Coronary artery (tissue), 2 donors: ENCODE results near the gene FGGY.
A peak's percentile ranks its signal among the peaks of the same experiment; 100 is the strongest.

Source experiments
- DNase-seq: peaks from one replicate; pipeline ENCODE4 v3.0.0-alpha.2; 2017; ENCODE audit warnings: low spot score
- H3K27ac ChIP-seq, 2 donors: fragments of 200-600 bp; sonication (generic); one replicate each; pipeline ENCODE4 v1.5.1; 2016 to 2019
- H3K4me3 ChIP-seq: fragments of 200-600 bp; sonication (generic); 2 replicates; pipeline ENCODE4 v1.5.1; 2016; ENCODE audit warnings: mild to moderate bottlenecking, moderate library complexity
- TF ChIP-seq, protein P1 (sequence below): fragments of 200-600 bp; sonication (generic); IDR thresholded peaks from one replicate; pipeline ENCODE4 v1.5.1; 2019; ENCODE audit warnings: antibody characterized with exemption

Gene FGGY

DNA sequence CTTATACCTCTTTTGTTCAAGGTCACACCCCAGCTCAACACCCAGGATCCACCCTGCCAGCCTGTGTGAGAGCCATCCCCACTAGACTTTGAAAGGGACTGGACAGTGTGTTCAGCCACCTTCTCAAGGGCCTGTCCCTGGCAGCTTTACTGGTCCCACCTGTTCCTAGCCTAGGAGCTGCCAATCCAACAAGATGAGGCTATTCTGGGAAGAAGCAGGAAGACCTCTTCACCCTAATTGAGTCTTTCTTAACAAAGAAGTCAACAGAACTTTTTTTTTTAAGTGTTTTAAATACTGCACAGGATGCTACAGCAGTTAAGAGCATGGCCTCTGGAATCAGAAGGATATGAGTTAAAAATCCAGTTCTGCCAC, 422.1 kb downstream of the FGGY start:
- Histone ChIP-seq H3K4me3 (no peak overlapping the region), H3K27ac (no peak overlapping the region)
- TF ChIP-seq, protein P1, sequence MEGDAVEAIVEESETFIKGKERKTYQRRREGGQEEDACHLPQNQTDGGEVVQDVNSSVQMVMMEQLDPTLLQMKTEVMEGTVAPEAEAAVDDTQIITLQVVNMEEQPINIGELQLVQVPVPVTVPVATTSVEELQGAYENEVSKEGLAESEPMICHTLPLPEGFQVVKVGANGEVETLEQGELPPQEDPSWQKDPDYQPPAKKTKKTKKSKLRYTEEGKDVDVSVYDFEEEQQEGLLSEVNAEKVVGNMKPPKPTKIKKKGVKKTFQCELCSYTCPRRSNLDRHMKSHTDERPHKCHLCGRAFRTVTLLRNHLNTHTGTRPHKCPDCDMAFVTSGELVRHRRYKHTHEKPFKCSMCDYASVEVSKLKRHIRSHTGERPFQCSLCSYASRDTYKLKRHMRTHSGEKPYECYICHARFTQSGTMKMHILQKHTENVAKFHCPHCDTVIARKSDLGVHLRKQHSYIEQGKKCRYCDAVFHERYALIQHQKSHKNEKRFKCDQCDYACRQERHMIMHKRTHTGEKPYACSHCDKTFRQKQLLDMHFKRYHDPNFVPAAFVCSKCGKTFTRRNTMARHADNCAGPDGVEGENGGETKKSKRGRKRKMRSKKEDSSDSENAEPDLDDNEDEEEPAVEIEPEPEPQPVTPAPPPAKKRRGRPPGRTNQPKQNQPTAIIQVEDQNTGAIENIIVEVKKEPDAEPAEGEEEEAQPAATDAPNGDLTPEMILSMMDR, result no peak
- no peak for DNase-seq

DNA sequence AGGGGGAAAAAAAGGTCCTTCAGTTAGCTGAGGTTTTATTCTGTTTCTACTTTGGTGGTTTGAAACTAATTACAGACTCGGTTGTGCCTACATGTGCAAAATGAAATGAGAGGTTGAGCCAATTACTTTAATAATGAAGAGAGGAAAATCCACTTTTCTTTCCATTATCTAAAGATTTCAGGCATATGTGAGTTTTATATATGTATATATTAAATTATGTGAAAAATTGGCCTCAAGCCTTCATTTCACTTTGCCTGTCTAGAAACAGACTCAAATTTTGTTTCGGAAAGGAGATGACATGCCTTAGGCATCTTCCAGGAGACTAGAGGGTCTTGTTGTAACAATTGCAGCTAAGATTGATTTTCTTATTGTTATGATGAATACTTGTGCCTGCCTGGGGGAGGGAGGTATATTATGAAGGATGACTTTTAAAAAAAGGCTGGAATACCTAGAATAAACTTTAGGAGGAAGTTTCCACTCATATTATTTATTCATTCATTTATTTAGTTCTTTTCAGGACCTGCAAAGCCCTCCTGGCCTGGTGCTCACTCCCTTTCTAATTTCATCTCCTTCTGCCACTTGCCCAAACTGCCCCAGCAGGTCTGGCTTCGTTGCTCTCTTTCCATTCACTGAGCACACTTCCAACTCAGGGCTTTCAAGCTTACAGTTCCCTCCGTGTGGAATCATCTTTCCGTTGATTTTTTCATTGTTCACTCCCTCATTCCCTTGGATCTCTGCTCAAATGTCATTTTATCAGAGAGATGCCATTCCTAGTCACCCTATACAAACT, 423.6 kb downstream of the FGGY start:
- DNase-seq, result no peak
- Histone ChIP-seq H3K4me3 (no peak overlapping the region), H3K27ac (no peak overlapping the region)
- TF ChIP-seq, protein P1, result no peak

DNA sequence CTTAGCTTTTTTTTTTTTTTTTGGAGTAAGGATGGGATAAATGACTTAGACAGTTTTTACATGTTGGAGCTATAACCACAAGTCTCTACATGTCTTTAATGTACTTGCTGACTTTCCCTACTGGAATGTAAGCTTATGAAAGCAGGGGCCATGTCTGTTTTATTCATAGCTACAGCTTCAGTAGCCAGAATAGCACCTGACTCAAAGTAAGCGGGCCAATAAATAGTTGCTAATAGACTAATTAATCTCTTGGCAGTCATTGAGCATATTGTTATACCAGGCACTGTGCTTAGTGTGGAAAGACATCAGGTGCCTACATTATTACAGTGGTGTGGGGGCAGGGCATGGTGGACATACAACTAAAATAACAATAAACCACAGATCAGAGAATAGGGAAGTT, 433.4 kb downstream of the FGGY start:
- H3K4me3 ChIP-seq, result no peak overlapping the region
- no peak for DNase-seq
- peak overlapping the region; percentile 78 to 81 for H3K27ac ChIP-seq
- TF ChIP-seq, protein P1, result no peak

DNA sequence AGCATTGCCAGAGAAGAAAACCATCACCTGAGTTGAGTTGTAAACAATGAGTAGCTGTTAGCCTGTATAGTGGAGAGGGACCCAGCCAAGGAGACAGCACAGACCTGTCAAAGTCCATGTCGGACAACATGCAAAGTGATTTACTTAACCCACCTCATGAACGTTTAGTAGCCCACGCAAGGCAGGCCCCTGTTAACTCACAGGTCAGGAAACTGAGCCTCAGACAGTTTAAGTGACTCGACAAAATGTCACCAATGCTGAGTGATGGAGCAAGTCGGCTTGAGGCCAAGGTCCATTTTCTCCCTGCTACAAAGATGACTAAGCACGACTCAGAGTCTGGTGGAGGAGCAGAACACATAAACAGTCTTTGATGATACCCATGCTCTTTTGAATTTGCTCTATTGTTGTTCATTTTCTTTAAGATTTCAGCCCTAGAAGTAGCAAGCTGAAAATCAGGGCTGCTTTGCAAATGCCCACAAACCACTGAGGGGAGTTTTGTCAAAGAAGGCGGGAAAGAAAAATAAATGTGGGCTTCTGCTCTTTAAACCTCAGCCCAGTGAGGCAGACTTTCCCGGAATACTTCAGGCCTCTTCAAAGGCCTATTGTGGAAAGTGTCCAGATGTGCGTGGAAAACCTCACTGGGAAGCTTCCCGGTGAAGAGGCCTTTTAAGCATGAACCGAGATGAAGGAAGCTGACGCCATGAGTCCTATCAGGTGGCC, 434.0 kb downstream of the FGGY start:
- peak; percentile 81 for DNase-seq
- H3K27ac ChIP-seq, result peak overlapping the region; percentile 78 to 81
- TF ChIP-seq, protein P1, result no peak
- no peak overlapping the region for H3K4me3 ChIP-seq

DNA sequence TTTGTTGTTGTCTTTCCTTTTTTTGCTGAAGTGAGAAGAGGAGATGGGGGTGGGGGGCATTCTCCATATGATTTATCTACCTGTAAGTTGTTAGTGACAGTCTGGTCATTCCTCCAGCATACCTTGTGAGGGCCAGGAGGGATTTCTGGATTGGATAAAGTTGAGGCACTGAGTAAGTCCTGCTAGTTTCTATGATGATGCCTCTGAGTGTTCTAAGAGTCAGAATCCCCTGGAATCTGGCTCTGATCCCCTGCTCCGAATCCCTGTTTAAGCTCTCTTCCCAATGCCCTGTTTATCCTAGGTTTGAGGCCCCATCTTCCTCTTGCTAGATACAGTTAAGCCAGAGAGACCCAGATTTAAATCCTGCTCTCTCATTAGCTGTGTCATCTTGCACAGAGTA, 434.7 kb downstream of the FGGY start:
- Histone ChIP-seq H3K4me3 (no peak overlapping the region), H3K27ac (peak overlapping the region; percentile 78 to 81)
- TF ChIP-seq, protein P1, result no peak
- no peak for DNase-seq

DNA sequence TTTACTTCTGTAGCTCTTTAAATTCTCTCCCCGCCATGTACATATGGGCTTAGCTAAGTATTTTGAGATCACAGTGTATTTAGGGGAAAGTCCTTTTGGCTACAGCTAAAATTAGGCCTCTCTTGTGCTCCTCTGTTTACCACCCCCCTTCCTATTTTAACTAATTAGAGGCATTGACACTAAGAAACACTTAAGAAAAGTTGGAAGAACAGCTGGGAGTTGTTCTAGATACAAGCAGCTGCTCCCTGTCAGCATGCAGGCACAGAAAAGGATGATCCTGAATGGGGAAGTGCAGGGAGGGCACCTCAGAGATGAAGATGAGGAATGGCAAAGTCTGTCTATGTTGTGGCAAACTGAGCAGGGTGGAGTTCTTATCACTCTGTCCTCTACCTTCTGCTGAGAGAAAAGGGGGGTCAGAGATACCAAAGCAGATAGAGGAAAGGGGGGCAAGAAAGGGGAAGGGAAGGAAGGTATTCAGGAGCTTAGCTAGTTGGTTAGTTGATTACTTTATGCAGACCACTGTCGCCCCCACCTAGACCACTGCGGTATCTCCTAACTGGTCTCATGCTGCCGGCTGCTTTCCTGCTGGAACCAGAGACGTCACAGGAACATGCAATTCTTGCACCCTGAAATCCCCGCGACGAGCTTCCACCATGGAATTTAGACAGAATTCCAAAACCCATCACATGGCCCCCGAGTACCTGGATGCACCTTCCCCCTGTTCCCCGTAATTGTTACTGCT, 435.5 kb downstream of the FGGY start:
- H3K4me3 ChIP-seq, result no peak overlapping the region
- peak overlapping the region in 1 of 2 donors; percentile 78 for H3K27ac ChIP-seq
- TF ChIP-seq, protein P1, result no peak
- no peak for DNase-seq
